COLO668 (cell line): ENCODE data around the gene DOLPP1.
"Not testable (repeated sequence)": the region's sequence is repeated elsewhere in the genome, so short reads cannot be mapped to it uniquely, and the experiment has no call there.

Experiments used
- DNase-seq: peaks from one replicate; lab custom pipeline; 2025; ENCODE audit not compliant: unreplicated experiment; lab: John Stamatoyannopoulos, UW

DOLPP1 gene, protein sequence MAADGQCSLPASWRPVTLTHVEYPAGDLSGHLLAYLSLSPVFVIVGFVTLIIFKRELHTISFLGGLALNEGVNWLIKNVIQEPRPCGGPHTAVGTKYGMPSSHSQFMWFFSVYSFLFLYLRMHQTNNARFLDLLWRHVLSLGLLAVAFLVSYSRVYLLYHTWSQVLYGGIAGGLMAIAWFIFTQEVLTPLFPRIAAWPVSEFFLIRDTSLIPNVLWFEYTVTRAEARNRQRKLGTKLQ

GRCh38 chr9:129080601-129081387 is at the start of gene DOLPP1:
TSS of gene DOLPP1 (plus strand) at chr9:129081111. CDS start at chr9:129081132, 21 bp downstream.
- peak; percentile 99 for DNase-seq

DNA sequence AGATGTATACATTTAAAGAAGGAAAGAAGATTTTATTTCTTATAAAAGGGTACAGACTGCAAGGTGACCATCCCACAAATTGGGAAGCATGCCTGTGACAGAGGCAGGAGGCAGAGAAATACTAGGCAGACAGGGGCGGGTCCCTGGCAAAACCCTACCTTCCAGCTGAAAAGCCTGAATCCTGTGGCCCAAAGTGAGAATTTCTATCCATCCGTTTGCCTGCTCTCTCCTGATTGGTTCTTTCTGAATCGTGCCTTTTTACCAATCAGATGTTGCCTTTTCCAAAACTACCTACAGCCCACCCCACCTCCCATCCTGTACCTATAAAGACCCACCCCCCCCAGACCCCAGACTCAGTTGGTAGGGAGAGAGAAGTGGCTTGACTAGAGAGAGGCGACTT is 49.4 kb upstream of the DOLPP1 start:
- no peak for DNase-seq

DNA sequence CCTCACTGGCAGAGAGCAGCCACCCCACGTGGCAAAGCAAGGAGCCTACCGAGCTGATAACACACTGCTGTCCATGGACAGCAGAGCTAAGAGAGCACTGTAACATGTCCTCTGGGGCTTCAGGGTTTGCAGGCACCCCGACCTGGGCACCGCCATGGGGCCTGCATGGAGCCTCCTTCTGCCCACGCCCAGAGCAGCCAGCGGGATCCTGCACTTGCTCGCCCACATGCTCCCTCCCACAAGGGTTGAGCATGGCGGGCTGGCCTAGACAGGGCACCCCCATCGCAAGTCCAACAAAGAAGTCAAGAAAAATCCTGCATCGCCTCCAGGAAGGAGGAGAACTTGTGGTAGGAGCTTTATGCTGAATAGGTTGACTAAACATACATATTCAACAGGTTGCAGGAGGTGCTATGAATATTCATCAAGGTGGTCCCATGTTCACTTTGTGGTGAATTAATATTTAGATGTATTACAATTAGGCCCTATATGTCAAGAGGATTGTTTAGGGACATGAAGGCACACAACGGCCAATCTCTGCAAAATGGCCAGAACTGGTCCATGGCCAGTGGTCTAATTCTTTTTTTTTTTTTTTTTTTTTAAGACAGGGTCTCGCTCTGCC is 48.3 kb upstream of the DOLPP1 start:
- DNase-seq: no peak

- no peak for DNase-seq
These were observed 47.7 kb upstream of the DOLPP1 start for GRCh38 chr9:129033216-129033615.

GRCh38 chr9:129035838-129036237 is 45.1 kb upstream of the DOLPP1 start:
- DNase-seq: not testable (repeated sequence)

DNA sequence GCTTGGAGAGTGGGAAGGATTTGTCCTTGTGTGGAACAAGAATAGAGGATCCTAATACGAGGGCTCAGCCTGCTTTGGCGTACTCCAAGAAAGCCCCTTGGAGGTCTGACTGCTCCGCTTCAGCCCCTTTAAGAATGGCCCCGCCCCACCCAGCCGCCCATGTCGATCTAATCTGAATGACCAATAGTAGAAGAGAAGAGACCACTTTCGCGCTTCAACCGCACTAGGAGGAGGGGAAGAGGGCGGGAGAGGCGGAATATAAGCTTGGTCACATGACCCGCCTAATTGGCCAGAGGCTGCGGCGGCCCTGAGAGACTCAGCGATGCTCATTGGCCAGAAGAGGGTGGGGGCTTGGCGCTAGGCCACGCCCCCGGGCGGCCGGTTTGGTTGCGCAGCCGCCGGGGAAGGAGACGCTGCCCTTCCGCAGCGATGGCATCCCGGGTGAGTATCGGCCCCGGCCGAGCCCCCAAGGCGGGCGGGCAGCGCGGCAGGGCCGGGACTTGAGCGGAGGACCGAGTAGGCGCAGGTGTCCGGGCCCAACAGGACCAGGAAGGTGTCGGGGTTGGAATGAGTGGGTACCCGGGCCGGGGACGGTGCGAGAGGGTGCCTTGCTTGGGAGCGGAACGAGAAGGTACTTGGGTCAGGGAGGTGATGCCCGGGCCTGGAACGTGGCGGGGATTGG is 44.5 kb upstream of the DOLPP1 start, which contains the start of gene MIGA2:
Gene MIGA2 (plus strand): TSS at position 386 of the 682 bp plus-strand sequence. CDS start 3,969 bp downstream, outside the sequence.
- peak; percentile 98 for DNase-seq

DNA sequence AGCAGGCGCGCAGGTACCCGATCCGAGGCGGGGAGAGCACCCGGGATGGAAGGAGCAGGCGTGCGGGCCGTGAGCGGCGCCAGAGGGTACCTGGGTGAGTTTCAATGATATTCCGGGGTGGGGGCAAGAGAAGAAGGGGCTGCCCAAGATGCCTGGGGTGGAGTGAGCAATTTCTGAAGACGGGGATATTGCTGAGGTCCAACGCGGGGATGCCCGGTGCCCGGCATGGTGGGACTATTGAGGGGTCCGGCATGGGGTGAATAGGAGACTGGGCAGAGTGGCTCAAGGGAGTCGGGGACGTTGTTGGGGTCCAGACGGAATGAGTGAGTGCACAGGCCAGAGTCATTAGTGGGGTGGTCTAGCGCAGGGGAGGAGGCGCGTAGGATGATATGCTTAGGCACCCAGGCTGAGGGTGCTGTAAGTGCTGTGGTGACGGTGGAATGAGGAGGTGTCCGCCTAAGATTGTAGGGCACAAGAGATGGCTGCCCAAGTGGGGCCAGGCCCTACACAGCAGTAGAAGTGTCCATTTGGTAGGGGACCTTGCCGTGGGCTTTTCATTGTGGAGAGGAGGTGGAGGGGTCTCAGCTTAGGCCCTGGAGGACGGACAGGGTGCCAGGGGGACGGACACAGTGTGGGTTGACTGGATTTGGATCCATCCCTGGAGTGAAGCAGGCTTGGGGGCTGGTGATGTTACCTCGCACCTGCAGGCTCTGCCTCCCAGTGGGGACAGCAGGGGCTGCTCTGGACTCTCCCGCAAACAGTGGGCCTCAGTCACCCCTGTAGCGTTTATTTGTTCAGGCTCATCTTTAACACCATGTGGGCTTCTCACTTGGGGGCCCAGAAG is 43.8 kb upstream of the DOLPP1 start:
- no peak for DNase-seq

DNA sequence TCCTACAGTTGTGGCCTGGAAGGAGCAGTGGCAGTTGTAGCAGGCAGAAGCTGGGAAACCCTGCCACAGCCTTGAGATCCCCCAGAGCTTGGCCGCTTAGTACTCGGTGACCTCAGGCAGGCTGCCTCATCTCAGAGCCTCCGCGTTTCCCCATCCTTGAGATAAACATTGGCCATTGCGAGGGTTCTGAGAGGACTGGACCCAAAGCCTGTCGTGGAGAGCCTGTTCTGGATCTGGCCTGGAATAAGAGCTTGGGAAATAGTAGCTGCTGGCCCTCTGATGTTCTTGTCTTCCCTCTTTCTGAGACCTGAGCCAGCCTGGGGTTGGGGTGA is 43.2 kb upstream of the DOLPP1 start:
- no peak for DNase-seq

- no peak for DNase-seq
These were observed 42.6 kb upstream of the DOLPP1 start for GRCh38 chr9:129038109-129038852.

- no peak for DNase-seq
These were observed 40.7 kb upstream of the DOLPP1 start for GRCh38 chr9:129040113-129040643.

DNA sequence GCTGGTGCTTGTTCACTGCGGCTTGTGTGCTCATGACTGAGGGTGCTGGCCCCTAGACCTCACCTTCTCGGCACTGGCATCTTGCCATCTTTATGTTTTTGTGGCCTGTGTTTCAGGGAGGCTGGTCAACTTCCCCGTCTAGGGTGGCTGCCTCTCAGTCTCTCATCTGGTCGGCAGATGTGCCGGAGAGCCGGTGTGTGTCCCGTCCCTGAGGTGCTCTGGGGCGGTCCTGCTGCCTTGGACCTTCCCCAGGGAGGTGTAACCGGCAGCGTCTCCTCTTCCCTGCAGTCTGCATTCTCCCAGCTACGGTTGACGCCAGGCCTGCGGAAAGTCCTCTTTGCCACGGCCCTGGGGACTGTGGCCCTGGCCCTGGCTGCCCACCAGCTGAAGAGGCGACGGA is 38.9 kb upstream of the DOLPP1 start:
- no peak for DNase-seq

- DNase-seq: peak; percentile 6
These were observed 28.3 kb upstream of the DOLPP1 start for GRCh38 chr9:129052592-129052991.

GRCh38 chr9:129053020-129053419 is 27.9 kb upstream of the DOLPP1 start:
- no peak for DNase-seq

- DNase-seq: no peak
These were observed 26.6 kb upstream of the DOLPP1 start for GRCh38 chr9:129054163-129054851.

DNA sequence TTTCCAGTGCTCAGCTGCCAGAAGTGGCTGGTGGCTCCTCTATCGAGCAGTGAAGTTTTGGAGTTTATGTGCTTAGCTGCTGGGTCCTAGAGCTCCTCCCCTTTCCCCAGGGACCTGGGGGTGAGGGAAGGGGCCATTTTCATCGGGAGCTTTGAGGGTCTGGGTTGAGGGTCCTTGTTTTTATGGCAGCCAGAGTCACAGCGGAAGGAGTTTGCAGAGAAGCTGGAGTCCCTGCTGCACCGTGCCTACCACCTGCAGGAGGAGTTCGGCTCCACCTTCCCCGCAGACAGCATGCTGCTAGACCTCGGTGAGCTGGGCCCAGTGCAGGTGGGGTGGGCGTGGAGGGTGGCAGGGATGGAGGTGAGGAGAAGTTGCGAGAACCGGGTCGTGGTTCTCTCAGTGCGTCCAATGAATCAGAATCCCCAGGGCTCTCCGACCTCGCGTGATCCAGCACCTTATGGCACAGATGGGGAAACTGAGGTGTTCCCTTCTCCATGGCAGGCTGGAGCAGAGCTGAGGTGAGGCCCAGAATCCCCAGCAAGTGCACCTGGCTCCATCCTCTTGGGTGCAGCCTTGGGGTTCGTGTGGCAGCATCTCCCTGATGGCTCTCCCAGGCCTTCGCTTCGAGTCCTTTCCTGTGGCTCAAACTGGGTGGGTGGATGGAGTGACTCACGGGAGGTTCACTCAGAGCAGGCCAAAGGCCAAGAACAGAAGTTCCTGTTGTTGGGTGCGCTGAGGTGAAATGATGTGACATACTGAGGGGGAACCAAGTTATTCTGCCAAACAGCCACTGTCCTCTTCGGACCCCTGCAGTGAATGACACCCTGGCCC is 21.7 kb upstream of the DOLPP1 start:
- DNase-seq: no peak

DNA sequence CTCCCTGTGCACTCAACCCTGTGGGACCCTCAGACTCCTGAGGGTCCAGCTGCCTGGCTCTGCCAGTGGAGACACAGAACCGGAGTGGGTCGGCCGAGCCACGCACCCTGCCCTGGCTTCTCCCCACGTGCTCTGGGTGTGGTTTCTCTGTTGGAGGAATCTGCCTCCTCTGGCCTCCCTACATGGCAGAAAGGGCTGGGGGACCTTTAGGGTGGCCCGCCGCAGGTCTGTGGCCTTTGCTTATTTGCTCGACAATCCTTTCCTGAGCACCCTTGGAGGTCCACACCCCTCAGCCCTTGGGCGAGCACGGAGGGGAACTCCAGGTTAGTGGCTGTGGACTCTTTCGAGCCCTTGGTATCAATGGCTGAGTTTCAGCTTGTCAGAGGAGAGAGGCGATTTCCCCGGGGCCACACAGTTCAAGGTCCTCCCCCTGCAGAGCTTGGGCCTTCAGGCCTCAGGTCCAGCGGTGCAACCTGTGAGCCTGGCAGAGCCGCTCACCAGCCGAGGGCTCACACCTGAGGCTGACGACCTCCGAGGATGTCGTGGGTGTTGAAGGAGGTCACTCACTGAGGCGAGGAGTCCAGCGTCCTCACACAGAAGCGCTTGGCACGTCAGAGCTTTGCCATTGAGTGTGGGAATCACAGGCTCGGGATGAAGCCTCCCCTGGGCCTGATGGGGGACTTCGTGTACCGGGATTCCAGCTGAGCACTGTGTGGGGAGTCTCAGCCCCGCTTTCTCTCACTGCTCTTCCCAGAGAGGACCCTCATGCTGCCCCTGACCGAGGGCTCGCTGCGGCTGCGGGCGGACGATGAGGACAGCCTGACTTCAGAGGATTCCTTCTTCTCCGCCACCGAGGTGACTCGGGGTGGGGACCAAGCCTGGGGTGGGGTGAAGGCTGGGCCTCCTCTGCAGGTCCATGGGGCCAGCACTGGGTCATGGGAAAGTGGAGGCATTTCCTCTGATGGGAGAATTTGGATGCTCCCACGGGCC is 20.8 kb upstream of the DOLPP1 start:
- no peak for DNase-seq

DNA sequence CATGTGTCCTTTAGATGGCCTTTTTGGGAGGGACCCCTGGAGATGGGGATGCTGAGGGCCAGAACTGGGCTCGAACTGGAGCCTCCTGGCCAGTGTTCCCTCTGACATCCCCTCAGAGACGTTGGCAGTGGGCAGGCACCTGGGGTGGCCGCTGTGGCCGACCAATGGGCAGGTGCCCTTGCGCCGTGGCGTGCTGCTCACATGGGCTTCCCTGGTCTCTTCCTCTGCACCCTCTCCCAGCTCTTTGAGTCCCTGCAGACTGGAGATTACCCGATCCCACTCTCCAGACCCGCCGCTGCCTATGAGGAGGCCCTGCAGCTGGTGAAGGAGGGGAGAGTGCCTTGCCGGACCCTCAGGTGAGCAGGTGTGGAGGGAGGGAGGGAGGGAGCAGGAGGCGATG is 19.9 kb upstream of the DOLPP1 start:
- DNase-seq: no peak
